ENCODE measurements around the gene CPSF3.

DNA sequence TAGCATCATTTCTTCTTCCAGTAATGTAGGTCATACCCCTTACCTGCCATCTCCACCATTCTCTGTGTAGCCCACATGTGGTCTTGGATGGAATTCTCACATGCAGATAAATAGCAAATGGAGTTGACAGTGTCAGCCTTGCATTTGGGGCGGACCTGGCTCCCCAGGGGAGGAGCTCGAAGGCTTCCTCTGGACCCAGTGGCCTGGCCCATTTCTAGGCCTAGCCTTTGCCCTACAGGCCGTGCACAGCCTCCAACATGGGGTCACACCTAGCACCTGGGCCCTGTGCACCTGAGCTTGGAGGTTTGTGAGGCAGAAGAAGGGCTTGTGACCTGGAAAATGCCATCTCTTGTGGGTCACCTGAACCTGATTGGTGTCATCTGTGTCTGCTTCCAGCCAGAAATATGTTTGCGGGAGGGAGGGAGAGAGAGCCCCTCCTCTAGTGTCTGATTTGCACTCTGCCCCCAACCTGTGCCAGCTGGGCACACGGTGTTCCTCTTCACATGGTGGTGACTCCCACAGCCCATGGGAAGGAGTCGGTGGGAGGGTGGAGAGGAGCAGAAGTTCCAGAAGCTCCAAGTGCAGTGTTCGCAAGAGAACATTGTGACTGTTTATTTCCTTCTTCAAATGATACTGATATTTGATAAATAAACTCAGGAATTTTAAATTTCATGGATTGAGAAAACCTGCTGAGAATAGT, 33.2 kb upstream of the CPSF3 start:
- TF ChIP-seq, protein P1, sequence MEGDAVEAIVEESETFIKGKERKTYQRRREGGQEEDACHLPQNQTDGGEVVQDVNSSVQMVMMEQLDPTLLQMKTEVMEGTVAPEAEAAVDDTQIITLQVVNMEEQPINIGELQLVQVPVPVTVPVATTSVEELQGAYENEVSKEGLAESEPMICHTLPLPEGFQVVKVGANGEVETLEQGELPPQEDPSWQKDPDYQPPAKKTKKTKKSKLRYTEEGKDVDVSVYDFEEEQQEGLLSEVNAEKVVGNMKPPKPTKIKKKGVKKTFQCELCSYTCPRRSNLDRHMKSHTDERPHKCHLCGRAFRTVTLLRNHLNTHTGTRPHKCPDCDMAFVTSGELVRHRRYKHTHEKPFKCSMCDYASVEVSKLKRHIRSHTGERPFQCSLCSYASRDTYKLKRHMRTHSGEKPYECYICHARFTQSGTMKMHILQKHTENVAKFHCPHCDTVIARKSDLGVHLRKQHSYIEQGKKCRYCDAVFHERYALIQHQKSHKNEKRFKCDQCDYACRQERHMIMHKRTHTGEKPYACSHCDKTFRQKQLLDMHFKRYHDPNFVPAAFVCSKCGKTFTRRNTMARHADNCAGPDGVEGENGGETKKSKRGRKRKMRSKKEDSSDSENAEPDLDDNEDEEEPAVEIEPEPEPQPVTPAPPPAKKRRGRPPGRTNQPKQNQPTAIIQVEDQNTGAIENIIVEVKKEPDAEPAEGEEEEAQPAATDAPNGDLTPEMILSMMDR (IDR thresholded peaks at IDR 0.05), result no peak
- TF ChIP-seq POLR2A (IDR thresholded peaks at IDR 0.05), result no peak
- TF ChIP-seq POLR2AphosphoS5 (IDR thresholded peaks at IDR 0.05), result no peak
